ENCODE data around the gene TCF19. TPM values are rescaled to one million over a fixed set of nuclear protein-coding genes. Genes with fewer than 3 reads are reported as not detected.
"Not testable (repeated sequence)": the region's sequence is repeated elsewhere in the genome, so short reads cannot be mapped to it uniquely, and the experiment has no call there.

TCF19 gene
- total and polyA plus RNA-seq, 4 experiments from 2014 or later, result 6.2 to 9.9 (median 7.9) TPM

DNA sequence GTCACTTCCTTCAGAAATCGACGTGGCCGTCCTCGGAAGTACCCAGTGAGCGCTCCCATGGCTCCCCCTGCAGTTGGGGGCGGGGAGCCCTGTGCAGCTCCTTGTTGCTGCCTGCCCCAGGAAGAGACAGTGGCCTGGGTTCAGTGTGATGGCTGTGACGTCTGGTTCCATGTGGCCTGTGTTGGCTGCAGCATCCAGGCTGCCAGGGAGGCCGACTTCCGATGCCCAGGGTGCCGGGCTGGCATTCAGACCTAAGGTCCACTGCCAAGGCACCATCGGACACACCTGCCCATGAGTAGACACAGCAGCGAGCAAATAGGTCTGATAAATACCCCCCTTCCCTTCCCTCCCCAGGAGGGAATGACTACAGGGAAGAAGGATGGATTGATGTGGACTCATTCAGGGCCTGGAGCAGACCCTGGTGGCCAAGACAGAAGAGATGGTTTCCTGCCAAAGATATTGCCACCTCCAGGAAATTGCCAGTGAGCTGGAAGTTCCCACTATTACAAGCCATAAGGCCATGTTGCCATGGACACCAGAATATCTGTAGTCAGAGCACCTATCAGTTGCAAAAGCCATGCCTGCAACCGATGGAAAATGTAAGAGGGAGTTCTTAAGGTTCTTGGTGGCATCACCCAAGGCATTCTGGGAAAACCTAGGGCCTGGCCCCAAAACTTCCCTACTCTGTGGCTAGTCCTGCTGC is 4.2 kb downstream of the TCF19 start:
- no peaks in the 10 kb centered on the region for H3K9me3 ChIP-seq (ENCODE audit: control insufficient read depth in 1 of 2, low read length in 2 of 2)
- H3K9me3 Mint-ChIP-seq, result no peaks in the 10 kb centered on the region
- peaks cover 17 to 26% (median 22%) of the 10 kb centered on the region in 4 donors for H3K4me1 Mint-ChIP-seq
- ChIA-PET CTCF (ENCODE audit: partially characterized antibody) (interaction anchor here (1.4 kb wide), 1 partner anchor 34 kb away, joined by 3 read pairs; no protein-coding TSS in a partner anchor), POLR2A (ENCODE audit: partially characterized antibody) (no interaction called here)
- H3K36me3 ChIP-seq (ENCODE audit: insufficient read depth, low read length), result no peaks in the 10 kb centered on the region
- no peak overlapping the region for H3K4me3 ChIP-seq (ENCODE audit: low read length in 2 of 2)
- no peak overlapping the region for H3K4me3 Mint-ChIP-seq
- no peaks in the 10 kb centered on the region for H3K27me3 ChIP-seq (ENCODE audit: insufficient read depth, low read length)
- no peak overlapping the region for H3K27ac Mint-ChIP-seq
- peaks cover 0 to 5% of the 10 kb centered on the region in 2 donors for H3K36me3 Mint-ChIP-seq
- DNase-seq, result no peak
- no peaks in the 10 kb centered on the region for H3K27me3 Mint-ChIP-seq
- H3K27ac ChIP-seq (ENCODE audit: low read depth, low read length), result no peak overlapping the region
- intact Hi-C loops (cut with micrococcal nuclease), result no loop called here
- H3K4me1 ChIP-seq (ENCODE audit: insufficient read depth, low read length), result peaks cover 16% of the 10 kb centered on the region

GRCh38 chr6:31163922-31164321 is 5.5 kb downstream of the TCF19 start:
- H3K4me1 ChIP-seq (ENCODE audit: insufficient read depth, low read length), result peaks cover 13% of the 10 kb centered on the region
- no peaks in the 10 kb centered on the region for H3K36me3 Mint-ChIP-seq
- POLR2A ChIA-PET (ENCODE audit: partially characterized antibody), result no interaction called here
- H3K27me3 Mint-ChIP-seq, result no peaks in the 10 kb centered on the region
- peaks cover 10 to 13% (median 12%) of the 10 kb centered on the region in 4 donors for H3K4me1 Mint-ChIP-seq
- no peak for DNase-seq
- no peak overlapping the region for H3K27ac Mint-ChIP-seq
- CTCF ChIA-PET (ENCODE audit: partially characterized antibody), result no interaction called here
- no peak overlapping the region for H3K27ac ChIP-seq (ENCODE audit: low read depth, low read length)
- intact Hi-C loops (cut with micrococcal nuclease), result no loop called here
- H3K9me3 ChIP-seq (ENCODE audit: control insufficient read depth in 1 of 2, low read length in 2 of 2), result no peaks in the 10 kb centered on the region
- no peaks in the 10 kb centered on the region for H3K36me3 ChIP-seq (ENCODE audit: insufficient read depth, low read length)
- no peaks in the 10 kb centered on the region for H3K9me3 Mint-ChIP-seq
- H3K27me3 ChIP-seq (ENCODE audit: insufficient read depth, low read length), result no peaks in the 10 kb centered on the region
- H3K4me3 ChIP-seq (ENCODE audit: low read length in 2 of 2), result no peak overlapping the region
- H3K4me3 Mint-ChIP-seq, result no peak overlapping the region

DNA sequence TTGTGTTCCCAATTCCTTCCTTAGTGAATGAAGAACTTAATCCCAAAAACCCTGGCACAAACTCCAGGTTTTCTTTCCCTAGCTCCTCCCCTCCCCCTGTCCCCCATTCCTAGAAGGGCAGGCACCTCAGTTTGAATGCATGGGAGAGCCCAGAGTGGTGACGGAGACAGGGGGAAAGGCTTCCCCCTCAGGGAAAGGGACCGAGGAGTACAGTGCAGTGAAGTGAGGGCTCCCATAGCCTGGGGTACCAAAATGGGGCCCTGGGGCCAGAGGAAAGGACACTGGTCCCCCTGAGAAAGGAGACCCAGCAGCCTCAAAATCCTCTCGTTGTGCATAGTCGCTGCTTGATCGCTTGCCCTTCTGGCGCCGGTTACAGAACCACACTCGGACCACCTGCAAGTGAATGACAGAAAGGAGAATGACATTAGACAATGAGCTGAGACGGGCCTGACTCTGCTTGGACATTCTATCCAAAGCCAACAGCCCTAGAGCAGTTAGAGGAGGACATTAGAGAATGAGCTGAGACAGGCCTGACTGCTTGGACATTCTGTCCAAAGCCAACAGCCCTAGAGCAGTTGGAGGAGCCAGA is 6.2 kb downstream of the TCF19 start:
- H3K4me1 Mint-ChIP-seq; H3K4me3 ChIP-seq (ENCODE audit: low read length in 2 of 2); H3K27me3 Mint-ChIP-seq; H3K36me3 Mint-ChIP-seq; H3K36me3 ChIP-seq (ENCODE audit: insufficient read depth, low read length); H3K9me3 Mint-ChIP-seq; H3K4me1 ChIP-seq (ENCODE audit: insufficient read depth, low read length); H3K27ac ChIP-seq (ENCODE audit: low read depth, low read length); intact Hi-C loops (cut with micrococcal nuclease); CTCF ChIA-PET (ENCODE audit: partially characterized antibody); H3K9me3 ChIP-seq (ENCODE audit: control insufficient read depth in 1 of 2, low read length in 2 of 2); DNase-seq; H3K27me3 ChIP-seq (ENCODE audit: insufficient read depth, low read length): not testable (repeated sequence)
- Mint-ChIP-seq H3K4me3 (peak overlapping the region in 2 of 8 donors; percentile 32 to 34), H3K27ac (peak overlapping the region in 3 of 7 donors; percentile 19 to 43 (median 30))
- POLR2A ChIA-PET (ENCODE audit: partially characterized antibody), result interaction anchor here (1.0 kb wide), 1 partner anchor 32 kb away, joined by 3 read pairs; no protein-coding TSS in a partner anchor

DNA sequence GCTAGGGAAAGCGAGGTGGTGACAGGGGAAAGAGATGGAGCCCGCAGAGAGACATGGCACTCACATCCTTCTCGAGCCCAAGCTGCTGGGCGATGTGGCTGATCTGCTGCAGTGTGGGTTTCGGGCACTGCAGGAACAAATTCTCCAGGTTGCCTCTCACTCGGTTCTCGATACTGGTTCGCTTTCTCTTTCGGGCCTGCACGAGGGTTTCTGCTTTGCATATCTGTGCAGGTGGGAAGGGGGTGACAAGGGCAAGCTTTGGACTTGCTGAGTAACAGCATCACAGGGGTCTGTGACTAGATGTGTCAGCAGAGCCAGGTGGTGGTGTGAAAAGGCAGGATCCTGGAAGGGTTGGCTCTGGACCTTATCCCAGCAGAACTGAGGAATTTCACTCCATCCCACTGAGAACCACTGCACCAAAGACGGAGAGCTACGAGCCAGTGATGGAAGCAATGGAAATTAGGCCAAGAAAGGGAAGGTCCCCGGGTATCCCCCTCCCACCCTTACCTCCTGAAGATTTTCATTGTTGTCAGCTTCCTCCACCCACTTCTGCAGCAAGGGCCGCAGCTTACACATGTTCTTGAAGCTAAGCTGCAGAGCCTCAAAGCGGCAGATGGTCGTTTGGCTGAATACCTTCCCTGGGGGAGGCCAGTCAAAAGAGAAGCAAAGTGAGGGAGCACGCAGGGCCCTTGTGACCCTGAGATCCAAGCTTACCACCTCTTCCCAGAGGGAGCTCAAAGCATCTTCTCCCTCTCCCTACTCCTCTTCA is 6.9 kb downstream of the TCF19 start:
- H3K9me3 ChIP-seq (ENCODE audit: control insufficient read depth in 1 of 2, low read length in 2 of 2); H3K27me3 Mint-ChIP-seq; H3K27ac ChIP-seq (ENCODE audit: low read depth, low read length); H3K4me3 ChIP-seq (ENCODE audit: low read length in 2 of 2); H3K4me1 ChIP-seq (ENCODE audit: insufficient read depth, low read length); H3K27me3 ChIP-seq (ENCODE audit: insufficient read depth, low read length); DNase-seq; intact Hi-C loops (cut with micrococcal nuclease); H3K4me1 Mint-ChIP-seq; H3K9me3 Mint-ChIP-seq; H3K36me3 ChIP-seq (ENCODE audit: insufficient read depth, low read length); H3K36me3 Mint-ChIP-seq: not testable (repeated sequence)
- ChIA-PET POLR2A (ENCODE audit: partially characterized antibody) (interaction anchor here (0.7 to 1.0 kb wide), 2 partner anchors 32 to 188 kb away, joined by 3 read pairs; no protein-coding TSS in a partner anchor), CTCF (ENCODE audit: partially characterized antibody) (interaction anchor here (0.9 to 2.0 kb wide), 3 partner anchors 9 to 277 kb away, joined by 3 to 5 read pairs (median 5); no protein-coding TSS in a partner anchor)
- peak overlapping the region in 4 of 8 donors; percentile 4 to 58 (median 27) for H3K4me3 Mint-ChIP-seq
- H3K27ac Mint-ChIP-seq, result peak overlapping the region in 5 of 7 donors; percentile 19 to 79 (median 55)

- Histone ChIP-seq H3K36me3 (ENCODE audit: insufficient read depth, low read length) (no peaks in the 10 kb centered on the region), H3K9me3 (ENCODE audit: control insufficient read depth in 1 of 2, low read length in 2 of 2) (no peaks in the 10 kb centered on the region), H3K27ac (ENCODE audit: low read depth, low read length) (no peak overlapping the region), H3K27me3 (ENCODE audit: insufficient read depth, low read length) (no peaks in the 10 kb centered on the region), H3K4me1 (ENCODE audit: insufficient read depth, low read length) (no peaks in the 10 kb centered on the region), H3K4me3 (ENCODE audit: low read length in 2 of 2) (no peak overlapping the region)
- intact Hi-C loops (cut with micrococcal nuclease), result no loop called here
- H3K36me3 Mint-ChIP-seq, result no peaks in the 10 kb centered on the region
- H3K4me1 Mint-ChIP-seq, result peaks cover 0 to 7% (median 3%) of the 10 kb centered on the region in 4 donors
- no peak for DNase-seq
- no peak overlapping the region for H3K4me3 Mint-ChIP-seq
- H3K27me3 Mint-ChIP-seq, result no peaks in the 10 kb centered on the region
- ChIA-PET POLR2A (ENCODE audit: partially characterized antibody) (interaction anchor here (0.7 kb wide), 1 partner anchor 188 kb away, joined by 3 read pairs; no protein-coding TSS in a partner anchor), CTCF (ENCODE audit: partially characterized antibody) (interaction anchor here (0.9 to 2.0 kb wide), 3 partner anchors 10 to 276 kb away, joined by 3 to 5 read pairs (median 5); no protein-coding TSS in a partner anchor)
- H3K27ac Mint-ChIP-seq, result peak overlapping the region in 1 of 7 donors; percentile 2
- H3K9me3 Mint-ChIP-seq, result no peaks in the 10 kb centered on the region
These were observed 7.6 kb downstream of the TCF19 start for GRCh38 chr6:31165986-31166385.

DNA sequence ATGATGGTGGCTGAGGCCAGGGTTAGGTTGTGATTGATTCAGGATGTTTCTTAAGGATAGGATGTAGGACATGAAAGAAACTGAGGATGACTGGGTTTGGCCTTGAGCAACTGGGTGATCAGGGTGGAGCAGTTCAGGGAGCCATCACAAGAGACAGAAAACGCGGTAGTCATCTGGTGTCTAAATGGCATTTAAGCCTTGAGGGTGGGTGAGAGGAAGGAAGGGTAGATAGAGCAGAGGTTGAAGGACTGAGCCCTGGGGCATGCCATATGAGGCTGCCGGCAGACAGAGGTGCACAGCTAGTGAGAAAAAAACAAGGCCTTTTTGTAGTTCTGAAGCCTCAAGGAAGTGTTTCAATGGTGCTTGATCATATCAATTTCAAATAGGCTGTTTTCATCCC is 10.2 kb downstream of the TCF19 start:
- POLR2A ChIA-PET (ENCODE audit: partially characterized antibody), result interaction anchor here (0.6 kb wide), 1 partner anchor 24 kb away, joined by 3 read pairs; no protein-coding TSS in a partner anchor
- H3K27ac ChIP-seq (ENCODE audit: low read depth, low read length), result no peak overlapping the region
- no peaks in the 10 kb centered on the region for H3K9me3 ChIP-seq (ENCODE audit: control insufficient read depth in 1 of 2, low read length in 2 of 2)
- no peaks in the 10 kb centered on the region for H3K27me3 ChIP-seq (ENCODE audit: insufficient read depth, low read length)
- Mint-ChIP-seq H3K27ac (peak overlapping the region in 1 of 7 donors; percentile 10), H3K27me3 (no peaks in the 10 kb centered on the region), H3K9me3 (peaks cover 0 to under 1% (median 0%) of the 10 kb centered on the region in 8 donors), H3K4me1 (peaks cover 0 to 6% (median 3%) of the 10 kb centered on the region in 4 donors), H3K4me3 (no peak overlapping the region), H3K36me3 (no peaks in the 10 kb centered on the region)
- no peak overlapping the region for H3K4me3 ChIP-seq (ENCODE audit: low read length in 2 of 2)
- DNase-seq, result no peak
- CTCF ChIA-PET (ENCODE audit: partially characterized antibody), result no interaction called here
- no peaks in the 10 kb centered on the region for H3K4me1 ChIP-seq (ENCODE audit: insufficient read depth, low read length)
- intact Hi-C loops (cut with micrococcal nuclease), result no loop called here
- H3K36me3 ChIP-seq (ENCODE audit: insufficient read depth, low read length), result no peaks in the 10 kb centered on the region

All from CD4-positive, alpha-beta memory T cell (primary cell).